ENCODE results near the gene CPNE9.

Gene CPNE9

DNA sequence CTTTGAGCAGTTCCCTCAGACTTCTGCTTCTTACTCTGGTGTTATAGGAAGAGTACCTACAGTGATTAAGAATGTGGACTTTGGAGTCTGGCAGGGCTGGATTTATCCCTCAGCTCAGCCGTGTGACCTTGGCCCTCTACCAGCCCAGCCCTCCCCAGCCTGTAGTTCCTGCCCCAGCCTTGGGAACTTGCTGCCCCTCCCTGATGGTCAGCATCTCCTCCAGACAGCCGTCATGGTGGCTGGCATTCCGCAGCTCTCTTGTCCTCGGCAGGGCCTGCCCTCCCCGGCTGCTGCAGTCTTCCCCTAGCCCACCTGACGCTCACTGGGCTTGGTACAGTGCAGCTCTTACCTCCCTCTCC is 21.9 kb upstream of the CPNE9 start:
- Mint-ChIP-seq H3K36me3 (peaks cover 24% of the 10 kb centered on the region), H3K27ac (no peak overlapping the region), H3K4me1 (ENCODE audit: low read depth) (no peaks in the 10 kb centered on the region), H3K27me3 (no peaks in the 10 kb centered on the region), H3K9me3 (ENCODE audit: low read depth) (no peaks in the 10 kb centered on the region), H3K4me3 (no peak overlapping the region)

DNA sequence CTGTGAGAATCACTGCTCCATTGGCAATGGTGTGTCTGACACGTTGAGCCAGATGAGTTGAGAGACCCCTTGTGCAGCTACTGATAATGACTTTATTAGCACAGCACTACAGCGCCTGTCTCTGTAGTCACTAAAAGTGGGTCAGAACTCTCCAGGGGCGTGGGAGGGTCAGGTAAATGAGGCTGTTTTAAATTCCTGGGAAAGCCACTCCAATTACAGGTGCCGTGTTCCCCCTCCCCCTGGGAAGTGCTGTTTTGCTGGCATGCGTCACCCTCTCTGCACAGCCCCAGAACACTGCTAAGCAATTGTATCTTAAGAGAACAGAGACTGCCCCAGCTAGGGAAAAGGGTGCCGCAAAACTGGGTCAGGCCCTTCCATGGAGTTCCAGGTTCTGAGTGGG is 21.5 kb upstream of the CPNE9 start:
- Mint-ChIP-seq H3K4me1 (ENCODE audit: low read depth) (no peaks in the 10 kb centered on the region), H3K27ac (no peak overlapping the region), H3K36me3 (peaks cover 23% of the 10 kb centered on the region), H3K4me3 (no peak overlapping the region), H3K9me3 (ENCODE audit: low read depth) (no peaks in the 10 kb centered on the region), H3K27me3 (no peaks in the 10 kb centered on the region)

DNA sequence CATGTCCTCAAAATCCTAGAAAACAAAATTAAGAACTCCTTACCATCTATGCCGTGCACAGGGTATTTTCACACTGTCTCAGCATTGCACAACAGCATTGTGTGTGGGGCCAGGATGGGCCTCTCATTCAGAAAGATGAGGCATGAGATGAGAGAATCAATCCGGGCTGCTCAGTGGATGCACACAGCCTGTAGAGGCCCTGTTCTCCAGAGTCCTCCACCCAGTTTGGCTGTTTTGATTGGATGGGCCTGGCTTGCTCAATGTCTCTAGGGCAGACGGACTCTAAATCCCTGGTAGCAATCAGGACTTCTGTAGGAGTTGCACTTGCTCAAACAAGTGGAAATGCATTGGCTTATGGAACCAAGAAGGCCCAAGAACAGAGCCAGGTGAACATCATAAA is 20.2 kb upstream of the CPNE9 start:
- H3K9me3 Mint-ChIP-seq (ENCODE audit: low read depth): no peaks in the 10 kb centered on the region
- H3K27ac Mint-ChIP-seq: no peak overlapping the region
- H3K27me3 Mint-ChIP-seq: no peaks in the 10 kb centered on the region
- H3K4me3 Mint-ChIP-seq: no peak overlapping the region
- no peaks in the 10 kb centered on the region for H3K4me1 Mint-ChIP-seq (ENCODE audit: low read depth)
- peaks cover 18% of the 10 kb centered on the region for H3K36me3 Mint-ChIP-seq

DNA sequence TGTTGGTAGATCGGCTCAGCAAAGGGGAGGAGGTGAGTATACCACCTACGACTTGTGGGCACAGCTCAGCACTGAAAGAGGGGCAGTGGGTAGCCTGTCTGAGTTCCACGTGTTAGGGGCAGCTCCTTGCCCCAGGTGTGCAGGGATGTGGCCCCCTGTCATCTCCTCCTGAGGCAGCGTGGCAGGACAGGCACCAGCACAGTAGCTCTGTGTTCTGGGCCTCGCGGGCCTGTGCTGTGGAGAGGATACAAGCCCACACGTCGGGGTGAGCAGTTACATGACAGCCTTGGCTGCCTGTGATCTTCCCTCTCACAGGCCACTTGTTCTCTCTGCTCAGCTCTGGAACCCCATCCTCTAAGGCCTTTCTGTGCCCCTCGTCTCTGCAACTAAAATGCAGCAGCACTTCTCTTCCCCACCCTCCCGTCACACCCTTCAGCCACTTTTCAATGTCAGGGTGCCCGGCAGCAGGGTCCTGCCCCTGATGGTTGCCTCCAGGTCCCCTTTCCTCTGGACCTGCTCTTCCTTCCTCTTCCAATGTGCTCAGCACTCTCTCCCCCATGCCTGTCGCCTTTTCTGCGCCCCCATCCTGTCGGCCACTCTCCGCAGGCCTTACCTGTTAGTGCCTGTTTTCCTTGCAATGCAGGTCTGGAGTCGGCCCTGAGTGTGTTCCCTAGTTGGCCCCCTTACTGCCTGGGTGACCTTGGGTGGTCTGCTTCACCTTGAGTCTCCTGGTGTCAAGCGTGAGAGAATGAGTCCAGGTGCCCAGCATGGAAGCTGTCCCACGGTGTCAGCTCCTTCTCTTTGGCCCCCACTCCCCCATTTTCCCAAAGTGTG is 18.2 kb upstream of the CPNE9 start:
- no peak overlapping the region for H3K27ac Mint-ChIP-seq
- H3K27me3 Mint-ChIP-seq: no peaks in the 10 kb centered on the region
- H3K4me3 Mint-ChIP-seq: no peak overlapping the region
- no peaks in the 10 kb centered on the region for H3K4me1 Mint-ChIP-seq (ENCODE audit: low read depth)
- no peaks in the 10 kb centered on the region for H3K9me3 Mint-ChIP-seq (ENCODE audit: low read depth)
- H3K36me3 Mint-ChIP-seq: peaks cover 13% of the 10 kb centered on the region

DNA sequence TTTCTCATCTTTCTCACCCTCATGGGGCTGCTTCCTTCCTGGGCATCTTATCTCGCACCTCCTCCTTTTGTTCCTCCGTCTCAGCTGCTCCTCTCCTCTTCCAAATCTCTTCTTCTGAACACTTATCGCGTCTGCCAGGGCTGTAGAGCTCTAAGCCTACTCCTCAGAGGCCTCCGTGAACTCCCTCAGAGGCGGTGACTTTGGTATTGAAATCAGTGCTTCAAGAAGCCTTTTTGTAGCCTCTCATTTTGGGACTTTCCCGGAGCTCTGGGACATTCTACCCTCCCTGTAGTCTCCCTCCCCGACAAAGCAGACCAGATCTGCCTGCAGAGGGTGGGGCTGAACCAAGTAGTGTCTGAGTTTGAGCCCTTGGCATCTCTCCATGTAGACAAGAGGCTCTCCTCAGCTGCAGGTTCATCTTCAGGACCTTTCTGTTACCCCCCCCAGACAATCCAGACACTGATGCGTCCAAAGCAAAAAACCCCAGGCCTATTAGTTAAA is 17.5 kb upstream of the CPNE9 start:
- peaks cover 11% of the 10 kb centered on the region for H3K36me3 Mint-ChIP-seq
- H3K4me1 Mint-ChIP-seq (ENCODE audit: low read depth): no peaks in the 10 kb centered on the region
- H3K4me3 Mint-ChIP-seq: no peak overlapping the region
- H3K9me3 Mint-ChIP-seq (ENCODE audit: low read depth): no peaks in the 10 kb centered on the region
- no peaks in the 10 kb centered on the region for H3K27me3 Mint-ChIP-seq
- no peak overlapping the region for H3K27ac Mint-ChIP-seq

DNA sequence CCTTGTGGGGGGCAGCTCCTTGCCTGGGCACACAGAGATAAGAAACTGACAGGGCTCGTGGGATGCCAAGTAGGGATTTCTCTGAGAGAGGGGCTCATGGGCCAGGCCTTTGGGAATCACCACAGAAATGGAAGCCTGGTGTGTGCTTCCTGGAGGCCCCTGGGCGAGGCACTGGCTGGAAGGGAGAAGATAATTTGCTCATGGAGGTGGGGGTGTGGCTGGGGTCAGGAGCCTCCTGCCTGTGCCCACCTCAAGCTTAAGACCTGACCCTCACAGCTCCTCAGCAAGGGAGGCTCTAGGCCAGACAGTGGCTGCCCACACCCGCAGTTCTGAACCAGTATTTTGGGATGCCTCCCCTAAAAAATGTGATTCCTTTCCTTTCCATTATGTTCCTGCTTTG is 16.9 kb upstream of the CPNE9 start:
- no peaks in the 10 kb centered on the region for H3K27me3 Mint-ChIP-seq
- no peak overlapping the region for H3K4me3 Mint-ChIP-seq
- H3K4me1 Mint-ChIP-seq (ENCODE audit: low read depth): no peaks in the 10 kb centered on the region
- no peaks in the 10 kb centered on the region for H3K9me3 Mint-ChIP-seq (ENCODE audit: low read depth)
- no peak overlapping the region for H3K27ac Mint-ChIP-seq
- H3K36me3 Mint-ChIP-seq: peaks cover 8% of the 10 kb centered on the region

DNA sequence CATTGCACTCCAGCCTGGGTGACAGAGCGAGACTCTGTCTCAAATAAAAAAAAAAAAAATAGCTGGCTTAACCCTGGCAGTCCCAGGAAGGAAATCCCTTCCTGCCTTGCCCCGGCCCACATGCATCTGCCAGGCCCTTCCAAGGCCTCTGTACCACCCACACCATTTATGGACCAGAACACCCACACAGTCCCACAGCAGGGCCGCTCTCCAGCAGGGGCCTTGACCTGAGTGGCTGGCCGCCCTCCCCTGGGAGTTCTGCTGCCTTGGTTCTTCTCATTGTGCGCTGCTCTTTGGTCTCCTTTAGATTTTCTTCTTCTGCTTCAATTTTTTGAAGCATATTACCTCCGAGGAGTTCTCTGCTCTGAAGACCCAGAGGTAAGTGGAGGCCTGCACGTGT is 16.1 kb upstream of the CPNE9 start:
- Mint-ChIP-seq H3K4me1 (ENCODE audit: low read depth) (no peaks in the 10 kb centered on the region), H3K4me3 (no peak overlapping the region), H3K36me3 (peaks cover 10% of the 10 kb centered on the region), H3K27ac (no peak overlapping the region), H3K9me3 (ENCODE audit: low read depth) (no peaks in the 10 kb centered on the region), H3K27me3 (no peaks in the 10 kb centered on the region)

DNA sequence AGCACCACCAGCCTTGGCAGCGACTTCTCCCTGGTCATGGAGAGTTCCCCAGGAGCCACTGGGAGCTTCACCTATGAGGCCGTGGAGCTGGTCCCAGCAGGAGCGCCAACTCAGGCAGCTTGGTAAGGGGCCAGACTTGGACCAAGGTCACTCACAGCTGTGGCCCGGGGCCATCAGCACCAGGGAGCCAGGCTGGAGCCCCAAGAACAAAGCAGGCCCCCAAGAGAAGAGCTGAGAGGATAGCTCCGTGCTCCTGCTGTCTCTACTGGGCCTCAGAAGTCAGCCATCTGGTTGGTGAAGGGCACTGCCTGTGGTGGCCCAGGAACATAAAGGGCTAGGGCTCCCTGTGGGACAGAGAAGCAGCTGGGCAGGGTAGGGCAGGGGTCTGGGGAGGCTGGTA is 14.7 kb upstream of the CPNE9 start:
- H3K36me3 Mint-ChIP-seq: peaks cover 12% of the 10 kb centered on the region
- H3K27me3 Mint-ChIP-seq: no peaks in the 10 kb centered on the region
- H3K27ac Mint-ChIP-seq: no peak overlapping the region
- H3K9me3 Mint-ChIP-seq (ENCODE audit: low read depth): no peaks in the 10 kb centered on the region
- no peaks in the 10 kb centered on the region for H3K4me1 Mint-ChIP-seq (ENCODE audit: low read depth)
- no peak overlapping the region for H3K4me3 Mint-ChIP-seq

DNA sequence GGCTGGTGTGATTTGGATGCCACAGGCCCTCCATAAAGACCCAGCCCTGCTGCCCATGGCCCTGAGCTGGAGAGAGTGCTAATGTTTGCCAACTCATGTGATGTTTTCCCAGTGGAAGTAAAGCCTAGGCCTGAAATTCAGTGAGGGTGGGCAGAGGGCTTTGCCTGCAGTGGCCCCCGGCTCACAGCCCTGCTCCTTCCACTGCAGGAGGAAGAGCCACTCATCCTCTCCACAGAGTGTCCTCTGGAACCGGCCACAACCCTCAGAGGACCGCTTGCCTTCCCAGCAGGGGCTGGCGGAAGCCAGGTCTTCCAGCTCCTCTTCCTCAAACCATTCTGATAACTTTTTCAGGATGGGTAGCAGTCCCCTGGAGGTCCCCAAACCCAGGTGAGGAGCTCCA is 13.9 kb upstream of the CPNE9 start:
- no peaks in the 10 kb centered on the region for H3K4me1 Mint-ChIP-seq (ENCODE audit: low read depth)
- no peak overlapping the region for H3K27ac Mint-ChIP-seq
- H3K36me3 Mint-ChIP-seq: peaks cover 12% of the 10 kb centered on the region
- H3K27me3 Mint-ChIP-seq: no peaks in the 10 kb centered on the region
- H3K4me3 Mint-ChIP-seq: no peak overlapping the region
- H3K9me3 Mint-ChIP-seq (ENCODE audit: low read depth): no peaks in the 10 kb centered on the region

DNA sequence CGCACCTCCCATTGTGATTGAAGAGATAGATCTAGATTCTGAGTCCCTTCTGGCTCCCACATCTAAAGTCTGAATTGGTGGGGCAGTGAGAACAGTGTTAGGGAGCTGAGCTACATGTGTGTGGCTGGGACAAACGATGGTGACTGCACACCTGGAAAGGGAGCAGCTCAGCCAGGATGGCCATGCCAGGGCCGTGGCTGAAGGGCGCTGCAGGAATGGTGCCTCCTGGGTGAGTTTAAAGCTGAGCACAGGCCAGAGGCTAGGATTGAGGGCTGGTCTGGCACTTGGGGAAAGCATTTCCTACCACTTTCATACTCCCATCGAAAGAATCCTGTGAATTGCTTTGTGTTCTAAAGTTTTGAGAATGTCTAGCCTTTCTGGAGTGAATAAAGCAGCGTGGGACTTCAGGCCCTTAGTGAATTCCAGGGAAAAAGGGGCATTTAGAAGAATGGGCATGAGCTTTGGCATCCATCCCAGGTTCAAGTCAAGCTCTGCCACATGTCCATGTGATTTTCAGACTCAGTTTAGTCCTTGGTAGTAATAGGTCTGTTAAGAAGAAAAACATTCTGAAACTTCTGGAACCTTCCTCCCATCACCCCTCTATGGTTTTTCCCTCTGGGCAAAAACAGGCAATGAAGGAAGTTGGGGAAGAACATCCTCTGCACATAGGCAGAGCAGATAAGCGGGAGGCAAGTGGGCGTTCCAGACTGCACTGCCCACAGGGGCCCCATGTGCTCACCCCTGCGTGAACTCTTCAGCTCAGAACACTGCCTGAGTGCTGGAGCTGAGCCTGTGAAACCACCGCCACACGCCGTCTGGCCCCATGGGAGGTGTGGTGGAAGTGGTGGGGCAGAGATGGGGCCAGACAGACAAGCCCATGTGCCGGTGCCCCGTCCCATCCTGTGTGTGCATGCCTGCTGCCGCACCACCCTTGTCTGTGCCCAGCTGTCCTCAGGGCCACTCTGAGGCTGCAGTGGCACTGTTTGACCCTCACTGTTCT is 12.9 kb upstream of the CPNE9 start:
- Mint-ChIP-seq H3K27ac (no peak overlapping the region), H3K27me3 (no peaks in the 10 kb centered on the region), H3K36me3 (peaks cover 10% of the 10 kb centered on the region), H3K4me3 (no peak overlapping the region), H3K4me1 (ENCODE audit: low read depth) (no peaks in the 10 kb centered on the region), H3K9me3 (ENCODE audit: low read depth) (no peaks in the 10 kb centered on the region)

DNA sequence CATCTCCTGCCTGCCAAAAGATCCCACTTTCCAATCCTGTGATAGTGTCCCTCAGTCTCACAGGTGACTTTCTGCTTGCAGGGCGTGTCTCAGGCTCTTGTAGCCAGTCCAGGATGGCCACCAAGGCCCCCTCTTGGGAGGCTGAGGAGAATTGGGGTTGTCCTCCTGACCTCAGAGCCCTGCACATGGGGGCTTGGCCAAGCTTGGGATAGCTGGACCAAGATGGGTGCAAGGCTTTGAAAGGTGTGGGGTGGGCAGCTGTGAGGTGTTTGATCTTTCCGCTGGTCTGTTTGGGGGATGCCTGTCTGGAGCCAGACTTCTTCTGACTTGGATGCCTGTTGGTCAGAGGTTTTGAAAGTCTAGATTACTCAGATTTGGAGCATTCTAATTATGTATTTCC is 12.0 kb upstream of the CPNE9 start:
- no peak overlapping the region for H3K27ac Mint-ChIP-seq
- no peaks in the 10 kb centered on the region for H3K27me3 Mint-ChIP-seq
- H3K4me3 Mint-ChIP-seq: no peak overlapping the region
- no peaks in the 10 kb centered on the region for H3K4me1 Mint-ChIP-seq (ENCODE audit: low read depth)
- H3K36me3 Mint-ChIP-seq: peaks cover 8% of the 10 kb centered on the region
- H3K9me3 Mint-ChIP-seq (ENCODE audit: low read depth): no peaks in the 10 kb centered on the region

DNA sequence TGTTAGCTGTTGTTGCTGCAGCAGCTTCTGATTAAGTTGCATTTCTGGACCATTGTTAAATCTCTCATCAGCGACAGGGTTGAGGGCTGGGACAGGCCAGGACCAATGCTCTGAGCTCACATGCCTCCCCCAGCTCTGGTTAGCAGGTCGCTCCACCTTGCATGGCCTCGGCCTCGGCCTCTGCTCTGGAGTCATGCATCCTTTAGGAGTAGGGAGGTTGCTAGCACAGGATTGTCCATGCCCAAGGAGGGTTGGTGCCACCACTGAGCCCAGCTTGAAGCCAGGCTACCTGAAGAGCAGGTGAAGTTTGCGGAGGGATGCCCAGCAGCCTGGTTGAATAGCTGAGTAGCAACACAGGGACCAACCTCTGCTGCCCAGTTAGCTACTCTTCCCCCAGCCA is 11.2 kb upstream of the CPNE9 start:
- Mint-ChIP-seq H3K4me1 (ENCODE audit: low read depth) (no peaks in the 10 kb centered on the region), H3K9me3 (ENCODE audit: low read depth) (no peaks in the 10 kb centered on the region), H3K4me3 (no peak overlapping the region), H3K27me3 (no peaks in the 10 kb centered on the region), H3K27ac (no peak overlapping the region), H3K36me3 (peaks cover 8% of the 10 kb centered on the region)

DNA sequence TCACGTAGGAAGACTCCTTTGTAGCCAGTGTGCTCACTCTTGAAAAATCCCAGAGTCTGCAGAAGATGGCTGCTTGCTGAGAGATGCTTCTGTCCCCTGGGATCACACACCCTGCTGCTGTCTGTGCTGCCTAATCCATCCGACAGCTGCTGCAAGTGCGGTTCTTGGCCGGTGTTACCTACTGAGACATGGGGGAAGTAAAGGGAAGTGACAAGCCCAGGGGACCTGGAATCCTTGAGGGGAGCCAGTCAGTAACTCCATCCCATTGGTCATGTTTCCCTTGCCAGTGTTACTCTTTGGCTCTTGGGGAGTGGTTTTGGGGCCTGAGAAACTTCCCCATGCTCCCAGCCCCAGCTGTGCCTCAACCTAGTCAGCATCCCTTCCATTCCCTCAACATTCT is 8.3 kb upstream of the CPNE9 start:
- Mint-ChIP-seq H3K36me3 (peaks cover 13% of the 10 kb centered on the region), H3K27ac (no peak overlapping the region), H3K27me3 (no peaks in the 10 kb centered on the region), H3K4me1 (ENCODE audit: low read depth) (no peaks in the 10 kb centered on the region), H3K9me3 (ENCODE audit: low read depth) (no peaks in the 10 kb centered on the region), H3K4me3 (no peak overlapping the region)

DNA sequence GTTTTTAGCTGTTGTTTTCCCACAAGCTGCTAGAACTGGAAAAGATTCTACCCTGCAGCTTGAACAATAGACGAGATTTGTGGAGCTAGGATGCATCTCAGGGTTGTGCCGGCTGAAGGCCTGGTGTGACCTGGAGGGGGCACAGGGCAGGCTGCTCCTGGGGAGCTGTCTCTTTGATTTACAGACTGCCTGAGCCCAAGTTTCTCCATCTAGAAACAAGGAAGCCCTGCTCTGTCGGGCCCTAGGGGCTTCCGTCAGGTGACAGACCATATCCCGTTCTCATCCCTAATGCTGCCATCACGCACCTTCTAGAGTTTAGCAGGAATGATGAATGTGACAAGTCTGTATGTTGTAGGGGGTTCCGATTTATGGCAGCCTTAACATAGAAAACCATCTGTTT is 7.9 kb upstream of the CPNE9 start:
- no peaks in the 10 kb centered on the region for H3K27me3 Mint-ChIP-seq
- H3K27ac Mint-ChIP-seq: no peak overlapping the region
- no peak overlapping the region for H3K4me3 Mint-ChIP-seq
- no peaks in the 10 kb centered on the region for H3K4me1 Mint-ChIP-seq (ENCODE audit: low read depth)
- no peaks in the 10 kb centered on the region for H3K9me3 Mint-ChIP-seq (ENCODE audit: low read depth)
- peaks cover 13% of the 10 kb centered on the region for H3K36me3 Mint-ChIP-seq

DNA sequence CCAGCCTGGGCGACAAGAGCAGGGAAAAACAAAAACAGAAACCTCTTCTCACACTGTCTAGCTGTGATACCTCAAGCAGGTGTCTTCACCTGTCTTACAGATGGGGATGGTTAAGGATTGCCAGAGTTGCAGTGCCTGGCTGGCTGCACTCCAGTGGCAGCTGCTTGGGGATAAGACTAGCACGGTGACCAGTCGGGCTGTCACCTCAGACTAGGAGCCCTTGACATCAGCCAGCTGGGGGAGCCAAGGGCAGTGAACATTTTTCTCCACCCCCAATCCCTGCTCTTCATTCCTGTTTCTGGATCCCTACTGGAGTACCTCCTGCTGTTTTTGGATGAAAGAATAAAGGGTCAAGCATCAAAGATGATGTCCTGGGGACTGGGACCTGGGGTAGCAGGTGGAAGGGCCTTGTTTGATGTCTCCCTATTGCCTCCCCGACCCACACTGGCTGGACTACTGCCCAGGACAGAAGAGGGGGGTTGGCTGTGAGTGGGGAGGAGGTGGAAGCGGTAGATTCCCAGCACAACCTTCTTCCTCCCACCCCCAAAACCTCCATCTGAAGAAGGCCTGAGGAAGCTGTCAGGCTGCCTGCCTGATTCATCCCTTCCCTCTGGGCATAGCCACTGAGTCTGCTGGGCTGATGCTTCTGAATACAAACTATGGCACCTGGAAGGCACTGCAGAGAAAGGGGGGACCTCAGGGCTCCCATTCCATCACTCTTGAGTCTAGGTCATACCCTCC is 7.0 kb upstream of the CPNE9 start:
- H3K4me1 Mint-ChIP-seq (ENCODE audit: low read depth): no peaks in the 10 kb centered on the region
- H3K27me3 Mint-ChIP-seq: no peaks in the 10 kb centered on the region
- H3K9me3 Mint-ChIP-seq (ENCODE audit: low read depth): no peaks in the 10 kb centered on the region
- H3K27ac Mint-ChIP-seq: no peak overlapping the region
- peaks cover 13% of the 10 kb centered on the region for H3K36me3 Mint-ChIP-seq
- H3K4me3 Mint-ChIP-seq: no peak overlapping the region
